ENCODE measurements around the gene SLC24A4.

SLC24A4 gene

GRCh38 chr14:92368001-92368400 is 45.0 kb downstream of the SLC24A4 start:
- no peak for DNase-seq (ENCODE audit: low read depth in 2 of 2)

GRCh38 chr14:92369097-92369496 is 46.1 kb downstream of the SLC24A4 start:
- DNase-seq (ENCODE audit: low read depth in 2 of 2), result no peak

- no peak for DNase-seq (ENCODE audit: low read depth in 2 of 2)
These were observed 49.3 kb downstream of the SLC24A4 start for GRCh38 chr14:92372230-92372629.

GRCh38 chr14:92373336-92373735 is 50.4 kb downstream of the SLC24A4 start:
- no peak for DNase-seq (ENCODE audit: low read depth in 2 of 2)

- no peak for DNase-seq (ENCODE audit: low read depth in 2 of 2)
These were observed 57.2 kb downstream of the SLC24A4 start for GRCh38 chr14:92380131-92380530.

- DNase-seq (ENCODE audit: low read depth in 2 of 2), result no peak
These were observed 57.6 kb downstream of the SLC24A4 start for GRCh38 chr14:92380582-92380981.

GRCh38 chr14:92382677-92383076 is 59.7 kb downstream of the SLC24A4 start:
- DNase-seq (ENCODE audit: low read depth in 2 of 2), result no peak

GRCh38 chr14:92383805-92384204 is 60.8 kb downstream of the SLC24A4 start:
- no peak for DNase-seq (ENCODE audit: low read depth in 2 of 2)

- DNase-seq (ENCODE audit: low read depth in 2 of 2), result no peak
These were observed 61.6 kb downstream of the SLC24A4 start for GRCh38 chr14:92384461-92385133.

- no peak for DNase-seq (ENCODE audit: low read depth in 2 of 2)
These were observed 62.6 kb downstream of the SLC24A4 start for GRCh38 chr14:92385561-92385960.

- DNase-seq (ENCODE audit: low read depth in 2 of 2), result no peak
These were observed 63.2 kb downstream of the SLC24A4 start for GRCh38 chr14:92386165-92386564.

- no peak for DNase-seq (ENCODE audit: low read depth in 2 of 2)
These were observed 63.7 kb downstream of the SLC24A4 start for GRCh38 chr14:92386637-92387036.

GRCh38 chr14:92387578-92387977 is 64.6 kb downstream of the SLC24A4 start:
- DNase-seq (ENCODE audit: low read depth in 2 of 2), result no peak

GRCh38 chr14:92389598-92390158 is 66.7 kb downstream of the SLC24A4 start:
- DNase-seq (ENCODE audit: low read depth in 2 of 2), result no peak

- no peak for DNase-seq (ENCODE audit: low read depth in 2 of 2)
These were observed 68.8 kb downstream of the SLC24A4 start for GRCh38 chr14:92391726-92392125.

- DNase-seq (ENCODE audit: low read depth in 2 of 2), result no peak
These were observed 69.7 kb downstream of the SLC24A4 start for GRCh38 chr14:92392711-92393110.

GRCh38 chr14:92397150-92397952 is 74.4 kb downstream of the SLC24A4 start:
- no peak for DNase-seq (ENCODE audit: low read depth in 2 of 2)

- no peak for DNase-seq (ENCODE audit: low read depth in 2 of 2)
These were observed 75.1 kb downstream of the SLC24A4 start for GRCh38 chr14:92397953-92398564.

GRCh38 chr14:92398888-92399636 is 76.1 kb downstream of the SLC24A4 start:
- no peak for DNase-seq (ENCODE audit: low read depth in 2 of 2)

GRCh38 chr14:92400579-92401444 is 77.8 kb downstream of the SLC24A4 start:
- no peak for DNase-seq (ENCODE audit: low read depth in 2 of 2)

- DNase-seq (ENCODE audit: low read depth in 2 of 2), result no peak
These were observed 78.6 kb downstream of the SLC24A4 start for GRCh38 chr14:92401561-92401960.

Data from fibroblast of skin of left quadriceps (primary cell).